PC-3 (cell line): ENCODE results near the gene DECR2. TPM values are rescaled to one million over a fixed set of nuclear protein-coding genes. Genes with fewer than 3 reads are reported as not detected.

Experiments used
- ATAC-seq: fragments of 200-7000 bp; cut with Tn5 transposase; 2 replicates; pipeline ENCODE4 v1.9.1; 2020; ENCODE audit warnings: mild to moderate bottlenecking, moderate library complexity
- BruUV-seq: library from RNA; stranded (reverse); fragments of 400-500 nt; replicated peaks from 2 replicates; lab custom pipeline; 2021; lab: Mats Ljungman, UMichigan
- CTCF ChIA-PET: fragments of 300-600 bp; sonication (Branson Sonifier 250); formaldehyde crosslinking; loops from one replicate; lab custom pipeline; 2022; ENCODE audit warnings: antibody characterized with exemption; lab: Charles Lee
- POLR2A ChIA-PET: fragments of 300-600 bp; sonication (Branson Sonifier 250); formaldehyde crosslinking; loops from one replicate; lab custom pipeline; 2022; ENCODE audit warnings: antibody characterized with exemption; ENCODE audit not compliant: unreplicated experiment; lab: Charles Lee
- DNase-seq: peaks from one replicate; pipeline ENCODE4 v3.0.0-alpha.2; 2015
- H2AFZ ChIP-seq: fragments of 300-600 bp; sonication (generic); 2 replicates; pipeline ENCODE4 v1.6.0; 2016; ENCODE audit warnings: antibody characterized with exemption, low read length
- H3F3A ChIP-seq: fragments of 300-600 bp; sonication (generic); one replicate; pipeline ENCODE4 v1.6.0; 2017; ENCODE audit warnings: antibody characterized with exemption, low read length, control low read depth, mild to moderate bottlenecking; ENCODE audit not compliant: unreplicated experiment
- H3K27ac ChIP-seq: fragments of 300-600 bp; sonication (generic); 2 replicates; pipeline ENCODE4 v1.5.1; 2016; ENCODE audit warnings: mild to moderate bottlenecking, low read length
- H3K27me3 ChIP-seq: fragments of 300-600 bp; sonication (generic); 2 replicates; pipeline ENCODE4 v1.6.1; 2016; ENCODE audit warnings: low read length, mixed read lengths
- H3K36me3 ChIP-seq: fragments of 300-600 bp; sonication (generic); 2 replicates; pipeline ENCODE4 v1.6.1; 2016; ENCODE audit warnings: low read depth, mixed run types, low read length, mixed read lengths
- H3K4me1 ChIP-seq: fragments of 300-600 bp; sonication (generic); 2 replicates; pipeline ENCODE4 v1.5.1; 2016; ENCODE audit warnings: low read length; ENCODE audit not compliant: insufficient read depth
- H3K4me2 ChIP-seq: fragments of 300-600 bp; sonication (generic); 2 replicates; pipeline ENCODE4 v1.6.0; 2016; ENCODE audit warnings: low read length
- H3K4me3 ChIP-seq: fragments of 300-600 bp; sonication (generic); 2 replicates; pipeline ENCODE4 v1.5.1; 2016; ENCODE audit warnings: mild to moderate bottlenecking, low read length, mixed read lengths
- H3K79me2 ChIP-seq: fragments of 300-600 bp; sonication (generic); 2 replicates; pipeline ENCODE4 v1.6.1; 2017; ENCODE audit warnings: low read length, mixed read lengths
- H3K9ac ChIP-seq: fragments of 300-600 bp; sonication (generic); 2 replicates; pipeline ENCODE4 v1.6.0; 2016; ENCODE audit warnings: mild to moderate bottlenecking, low read length
- H3K9me2 ChIP-seq: fragments of 300-600 bp; sonication (generic); replicated peaks from 2 replicates; pipeline ENCODE4 v1.6.1; 2016; ENCODE audit warnings: mixed run types, low read length, mixed read lengths
- H3K9me3 ChIP-seq: fragments of 300-600 bp; sonication (generic); 2 replicates; pipeline ENCODE4 v1.6.1; 2016; ENCODE audit warnings: low read length, mixed read lengths
- H4K20me1 ChIP-seq: fragments of 300-600 bp; sonication (generic); 2 replicates; pipeline ENCODE4 v1.6.1; 2016; ENCODE audit warnings: low read length, mixed read lengths
- CTCF ChIP-seq: fragments of 300-600 bp; sonication (generic); conservative IDR thresholded peaks from 2 replicates; pipeline ENCODE4 v1.5.1; 2017; ENCODE audit warnings: antibody characterized with exemption, low read depth, mild to moderate bottlenecking, low read length
- EZH2 ChIP-seq: fragments of 300-600 bp; sonication (generic); IDR thresholded peaks from one replicate; pipeline ENCODE4 v1.6.1; 2017; ENCODE audit warnings: antibody characterized with exemption, mild to moderate bottlenecking, low read length; ENCODE audit not compliant: unreplicated experiment
- EZH2phosphoT487 ChIP-seq: fragments of 300-600 bp; sonication (generic); IDR thresholded peaks from 2 replicates; pipeline ENCODE4 v1.6.1; 2018; ENCODE audit warnings: mild to moderate bottlenecking, antibody characterized with exemption, low read length, borderline replicate concordance
- intact Hi-C: fragments of 100-400 bp; cut with micrococcal nuclease; formaldehyde crosslinking; loops from 2 replicates; pipeline ENCODE4 v1.9.0; 2023
- total RNA-seq: library from RNA; depleted of rRNA; stranded (reverse); fragments of >200 nt; gene quantifications from 2 replicates; pipeline ENCODE4 v1.2.3, GENCODE V29; 2014

The DECR2 gene
- total RNA-seq, 1 experiment from 2014 or later, result 19.8 TPM

DNA sequence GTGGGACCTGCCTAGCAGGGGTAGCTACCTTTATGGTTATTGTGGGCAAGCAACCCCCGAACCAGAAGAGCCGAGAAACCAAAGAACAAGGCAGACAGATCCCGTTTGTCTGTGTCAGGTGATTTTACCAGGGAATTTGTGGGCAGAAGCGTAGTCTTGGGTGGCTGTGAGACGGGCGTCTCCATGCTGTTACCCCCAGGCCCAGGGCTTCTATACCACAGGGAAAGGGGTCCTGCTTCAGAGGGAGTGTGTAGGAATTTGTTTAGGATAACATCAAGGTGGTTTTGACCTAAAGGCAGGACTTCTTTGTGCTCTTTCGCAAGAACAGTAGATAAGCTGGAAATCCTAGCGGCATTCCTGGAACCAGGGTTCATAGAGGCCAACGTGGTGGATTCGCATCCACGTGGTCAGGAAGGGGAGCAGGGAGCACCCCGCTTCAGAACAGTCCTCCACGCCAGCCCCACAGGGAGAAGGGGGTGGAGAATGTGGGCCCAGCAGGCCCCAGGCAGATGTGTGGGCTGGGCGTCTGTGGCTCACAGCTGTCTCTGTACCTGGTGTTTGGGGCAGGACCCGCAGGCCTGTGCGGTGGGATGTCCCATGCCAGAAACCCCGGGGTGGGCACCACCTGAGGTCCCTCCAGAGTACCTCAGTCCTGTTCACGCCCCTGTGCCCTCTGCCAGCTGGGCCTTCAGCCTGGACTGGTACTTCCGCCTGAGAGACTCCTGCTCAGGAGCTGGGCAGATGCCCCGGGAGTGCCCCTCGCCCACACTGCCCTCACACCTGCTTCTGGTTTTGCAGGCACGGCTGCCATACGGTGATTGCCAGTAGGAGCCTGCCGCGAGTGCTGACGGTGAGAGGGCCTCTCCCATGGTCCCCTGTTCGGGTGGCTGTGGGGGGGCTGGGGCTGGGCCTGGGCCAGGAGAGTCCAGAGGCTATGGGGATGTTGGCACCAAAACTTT is 4.1 kb downstream of the DECR2 start:
- CTCF ChIA-PET, result no interaction called here
- Histone ChIP-seq H4K20me1 (no peaks in the 10 kb centered on the region), H3K36me3 (no peaks in the 10 kb centered on the region), H3K4me2 (no peak overlapping the region), H2AFZ (no peak overlapping the region), H3K9me2 (no peaks in the 10 kb centered on the region), H3K4me1 (no peaks in the 10 kb centered on the region), H3K27ac (no peak overlapping the region), H3F3A (no peaks in the 10 kb centered on the region), H3K27me3 (no peaks in the 10 kb centered on the region), H3K4me3 (no peak overlapping the region), H3K9ac (no peak overlapping the region), H3K79me2 (peaks cover 10% of the 10 kb centered on the region), H3K9me3 (no peaks in the 10 kb centered on the region)
- DNase-seq (no peak), ATAC-seq (no peak)
- POLR2A ChIA-PET, result no interaction called here
- no peak for TF ChIP-seq CTCF
- no peak for TF ChIP-seq EZH2phosphoT487
- no peak for TF ChIP-seq EZH2
- no TSS peak for BruUV-seq
- intact Hi-C loops, result no loop called here

DNA sequence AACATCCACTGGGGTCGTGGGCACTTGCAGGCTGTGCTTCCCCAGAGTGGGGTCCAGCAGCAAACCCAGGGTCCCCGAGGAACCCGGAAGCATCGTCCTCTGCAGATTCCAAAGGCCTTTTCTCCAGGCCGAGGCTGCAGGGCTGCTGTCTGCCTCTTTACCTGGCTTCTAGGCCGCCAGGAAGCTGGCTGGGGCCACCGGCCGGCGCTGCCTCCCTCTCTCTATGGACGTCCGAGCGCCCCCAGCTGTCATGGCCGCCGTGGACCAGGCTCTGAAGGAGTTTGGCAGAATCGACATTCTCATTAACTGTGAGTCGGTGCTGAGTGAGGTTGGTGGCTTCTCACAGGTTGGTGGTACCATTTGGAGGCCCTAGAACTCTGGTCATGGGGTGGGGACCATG is 5.6 kb downstream of the DECR2 start:
- Histone ChIP-seq H3K9ac (no peak overlapping the region), H3K9me3 (no peaks in the 10 kb centered on the region), H3K4me2 (no peak overlapping the region), H3K9me2 (no peaks in the 10 kb centered on the region), H3K4me1 (no peaks in the 10 kb centered on the region), H3K27ac (no peak overlapping the region), H3F3A (no peaks in the 10 kb centered on the region), H3K79me2 (peaks cover 9% of the 10 kb centered on the region), H3K36me3 (no peaks in the 10 kb centered on the region), H3K27me3 (no peaks in the 10 kb centered on the region), H2AFZ (no peak overlapping the region), H4K20me1 (no peaks in the 10 kb centered on the region), H3K4me3 (no peak overlapping the region)
- CTCF ChIA-PET, result no interaction called here
- POLR2A ChIA-PET, result no interaction called here
- ATAC-seq (no peak), DNase-seq (no peak)
- intact Hi-C loops, result no loop called here
- BruUV-seq, result no TSS peak
- no peak for TF ChIP-seq CTCF
- no peak for TF ChIP-seq EZH2
- no peak for TF ChIP-seq EZH2phosphoT487

DNA sequence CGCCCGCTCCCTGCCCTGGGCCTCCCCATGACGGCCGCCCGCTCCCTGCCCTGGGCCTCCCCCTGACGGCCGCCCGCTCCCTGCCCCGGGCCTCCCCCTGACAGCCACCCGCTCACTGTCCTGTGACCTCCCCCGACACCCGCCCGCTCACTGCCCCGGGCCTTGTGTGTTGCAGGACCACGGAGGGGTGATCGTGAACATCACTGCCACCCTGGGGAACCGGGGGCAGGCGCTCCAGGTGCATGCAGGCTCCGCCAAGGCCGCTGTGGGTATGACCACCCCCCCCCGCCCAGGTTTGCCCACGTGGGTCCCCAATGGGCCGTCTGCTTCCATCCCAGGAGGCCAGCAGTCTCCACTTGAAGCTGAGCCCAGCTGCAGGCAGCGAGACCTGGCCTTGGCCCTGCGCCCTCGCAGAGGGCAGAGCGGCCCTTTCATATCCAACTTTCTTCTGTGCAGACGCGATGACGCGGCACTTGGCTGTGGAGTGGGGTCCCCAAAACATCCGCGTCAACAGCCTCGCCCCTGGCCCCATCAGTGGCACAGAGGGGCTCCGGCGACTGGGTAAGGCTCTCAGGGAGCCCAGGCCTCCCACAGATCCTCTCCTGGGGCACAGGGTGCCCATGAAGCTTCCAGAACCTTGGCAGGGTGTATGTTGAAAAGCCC is 9.0 kb downstream of the DECR2 start:
- Histone ChIP-seq H3K9ac (no peak overlapping the region), H4K20me1 (no peaks in the 10 kb centered on the region), H3K9me2 (no peaks in the 10 kb centered on the region), H3K4me1 (no peaks in the 10 kb centered on the region), H3F3A (no peaks in the 10 kb centered on the region), H3K27me3 (no peaks in the 10 kb centered on the region), H3K79me2 (no peaks in the 10 kb centered on the region), H3K4me3 (no peak overlapping the region), H3K9me3 (no peaks in the 10 kb centered on the region), H3K27ac (no peak overlapping the region), H3K36me3 (no peaks in the 10 kb centered on the region), H2AFZ (no peak overlapping the region), H3K4me2 (no peak overlapping the region)
- BruUV-seq, result no TSS peak
- CTCF ChIA-PET, result no interaction called here
- ATAC-seq (no peak), DNase-seq (no peak)
- intact Hi-C loops, result no loop called here
- TF ChIP-seq CTCF, result no peak
- POLR2A ChIA-PET, result no interaction called here
